Motor neuron (in vitro differentiated cells): ENCODE data around the gene AP4S1. TPM values are rescaled to one million over a fixed set of nuclear protein-coding genes. Genes with fewer than 3 reads are reported as not detected.
"Not testable (repeated sequence)": the region's sequence is repeated elsewhere in the genome, so short reads cannot be mapped to it uniquely, and the experiment has no call there.

Source experiments
- ATAC-seq, 8 experiments: fragments of 200-7000 bp; cut with Tn5 transposase; replicated peaks in 6 of 8; 2 replicates each; pipeline ENCODE4 v1.8.0; 2021; ENCODE audit warnings: mild to moderate bottlenecking in 8 of 8, moderate library complexity in 8 of 8
- H3K27ac ChIP-seq, 2 donors: fragments of 250-450 bp; sonication (Bioruptor Pico); 2 replicates each; pipeline ENCODE4 v1.9.0; 2021; ENCODE audit warnings: antibody characterized with exemption in 2 of 2, mild to moderate bottlenecking in 2 of 2, moderate library complexity in 1 of 2
- H3K4me1 ChIP-seq, 2 donors: fragments of 250-450 bp; sonication (Bioruptor Pico); replicated peaks in 1 of 2; 2 replicates each; pipeline ENCODE4 v1.6.1; 2021; ENCODE audit warnings: antibody characterized with exemption in 2 of 2, mild to moderate bottlenecking in 2 of 2, moderate library complexity in 1 of 2
- H3K4me3 ChIP-seq, 5 donors: fragments of 250-450 bp; sonication (Bioruptor Pico); 2 replicates each; pipeline ENCODE4 v1.9.0; 2021; ENCODE audit warnings: antibody characterized with exemption in 5 of 5, mild to moderate bottlenecking in 5 of 5, moderate library complexity in 4 of 5
- WGBS, 10 experiments: fragments of 450-650 bp; shearing (Covaris generic); methylation state at CpG; one replicate each; pipeline ENCODE4 v1.0.0; 2022; 5-methylcytosine and 5-hydroxymethylcytosine counted together
- in situ Hi-C, 9 experiments: fragments of 400-800 bp; cut with MboI; loops; one replicate each; pipeline ENCODE4 v1.15.0; 2021; ENCODE audit warnings: low sequenced_read_pairs in 9 of 9, low pct_unique_long_range_greater_than_20kb in 2 of 9; ENCODE audit not compliant: unreplicated experiment in 9 of 9
- total RNA-seq, 8 experiments: library from RNA; unstranded; fragments of 300-600 nt; gene quantifications; 2 replicates each; pipeline versions ENCODE4 v1.2.3 to v1.2.4, GENCODE V29; 2022

The AP4S1 gene
- total RNA-seq, 8 experiments from 2014 or later: 4.0 to 15.2 (median 8.4) TPM

DNA sequence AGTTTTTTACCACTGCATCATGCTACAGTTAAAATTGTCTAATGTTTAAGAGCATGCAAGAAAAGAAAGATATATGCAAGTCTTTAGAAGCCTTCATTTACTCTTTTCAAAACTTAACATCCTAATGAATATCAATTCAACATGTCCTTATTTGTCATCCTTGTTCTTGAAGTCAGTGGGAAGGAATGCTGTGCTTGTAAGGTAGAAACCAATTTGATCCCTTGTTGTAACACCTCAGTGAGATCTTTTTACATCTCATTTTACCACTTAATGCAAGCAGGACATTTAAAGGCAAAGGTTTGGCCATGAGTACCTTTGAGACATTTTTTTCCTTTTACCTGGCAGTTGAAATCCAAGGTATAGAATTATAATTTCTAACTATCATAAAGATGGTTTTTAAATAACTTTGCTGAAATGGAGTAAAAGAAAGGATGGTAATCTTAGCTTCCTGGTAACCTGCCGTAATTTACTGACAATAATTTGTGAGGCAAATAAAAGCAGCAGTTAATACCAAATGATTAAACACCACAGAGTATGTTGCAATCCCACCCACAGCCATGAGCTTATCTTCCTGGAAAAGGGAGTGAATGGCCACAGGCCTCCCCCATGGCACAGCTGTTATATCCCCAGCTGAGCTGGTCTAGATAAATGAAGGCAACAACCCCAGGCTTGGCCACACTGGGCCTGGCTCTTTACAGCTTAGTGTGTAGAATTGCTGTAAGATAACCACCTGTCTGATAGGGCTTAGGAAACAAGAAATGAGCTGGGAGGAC is 33.9 kb downstream of the AP4S1 start:
- WGBS, 10 experiments: 13 to 100% (median 75%) methylated on average over 1 of the region's 1 CpG; no CpG with 5 or more reads in 3 of the 10 experiments
- in situ Hi-C loops: no loop called here
- peak in 3 of 8 experiments; percentile 82 to 97 (median 94) for ATAC-seq
- Histone ChIP-seq H3K27ac (no peak overlapping the region), H3K4me3 (no peak overlapping the region), H3K4me1 (no peaks in the 10 kb centered on the region)

DNA sequence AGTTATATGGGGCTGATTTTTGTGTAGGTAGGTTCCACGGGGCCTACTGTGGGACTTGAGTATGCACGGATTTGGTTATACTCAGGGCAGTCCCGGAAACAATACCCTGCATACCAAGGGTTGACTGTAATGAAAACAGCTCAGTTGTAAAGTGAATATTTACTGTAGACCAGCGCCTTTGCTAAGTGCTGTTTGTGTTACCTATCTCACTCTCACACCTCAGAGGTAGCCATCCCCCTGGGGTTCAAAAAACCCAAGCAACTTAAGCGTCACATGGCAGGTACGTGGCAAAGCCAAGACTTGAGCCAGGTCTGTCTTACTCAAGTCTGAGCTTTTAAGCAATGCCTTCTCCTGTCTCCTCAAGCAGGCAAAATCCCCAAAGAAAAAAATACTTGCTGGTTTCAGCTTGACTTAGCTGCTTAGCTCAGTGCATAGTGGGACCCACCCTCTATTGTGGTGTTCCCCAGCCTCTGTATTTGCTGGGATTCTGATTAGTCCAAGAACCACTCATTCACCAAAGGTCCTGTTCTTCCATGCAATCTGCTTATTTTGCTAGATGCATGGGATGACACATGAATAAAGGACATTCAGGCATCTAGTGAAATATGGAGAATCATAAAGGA is 34.9 kb downstream of the AP4S1 start:
- in situ Hi-C loops: no loop called here
- peak in 6 of 8 experiments; percentile 23 to 53 (median 44) for ATAC-seq
- no peaks in the 10 kb centered on the region for H3K4me1 ChIP-seq
- no peak overlapping the region for H3K27ac ChIP-seq
- 30 to 100% (median 79%) methylated on average over 2 to 6 of the region's 6 CpGs; no CpG with 5 or more reads in 2 of the 10 experiments for WGBS, 10 experiments
- H3K4me3 ChIP-seq: no peak overlapping the region

DNA sequence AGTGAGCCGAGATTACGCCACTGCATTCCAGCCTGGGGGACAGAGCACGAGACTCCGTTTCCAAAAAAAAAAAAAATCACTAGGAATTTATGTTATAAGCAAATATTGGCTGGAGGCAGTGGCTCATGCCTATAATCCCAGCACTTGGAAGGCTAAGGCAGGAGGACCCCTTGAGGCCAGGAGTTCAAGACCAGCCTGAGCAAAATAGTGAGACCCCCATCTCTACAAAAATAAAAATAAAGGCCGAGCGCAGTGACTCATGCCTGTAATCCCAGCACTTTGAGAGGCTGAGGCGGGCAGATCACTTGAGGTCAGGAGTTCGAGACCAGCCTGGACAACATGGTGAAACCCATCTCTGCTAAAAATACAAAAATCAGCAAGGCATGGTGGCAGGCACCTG is 37.5 kb downstream of the AP4S1 start:
- whole genome bisulfite sequencing, 10 experiments: 80 to 100% (median 100%) methylated on average over 1 to 3 of the region's 8 CpGs; no CpG with 5 or more reads in 3 of the 10 experiments
- H3K4me3 ChIP-seq, ATAC-seq, H3K4me1 ChIP-seq, in situ Hi-C loops, H3K27ac ChIP-seq: not testable (repeated sequence)

DNA sequence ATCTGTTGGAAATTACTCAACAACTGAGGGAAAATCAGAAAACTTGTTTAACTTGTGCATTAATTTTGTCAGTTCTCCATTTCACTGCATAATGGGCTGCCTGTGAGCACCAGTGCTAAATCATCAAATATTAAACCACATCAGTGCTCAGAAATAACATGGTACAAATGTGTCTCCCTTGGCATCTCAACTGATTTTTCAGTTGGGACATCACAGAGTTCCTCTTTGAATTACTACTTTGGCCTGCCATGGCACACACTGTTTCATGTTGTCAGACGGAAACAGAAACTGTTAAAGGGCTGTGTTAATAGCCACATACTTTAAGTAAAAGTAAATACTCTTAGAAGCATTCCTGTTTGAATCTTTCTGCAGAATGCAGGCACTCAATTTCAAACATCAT is 42.8 kb downstream of the AP4S1 start:
- ATAC-seq: peak in 1 of 8 experiments; percentile 49
- no peak overlapping the region for H3K27ac ChIP-seq
- in situ Hi-C loops: no loop called here

DNA sequence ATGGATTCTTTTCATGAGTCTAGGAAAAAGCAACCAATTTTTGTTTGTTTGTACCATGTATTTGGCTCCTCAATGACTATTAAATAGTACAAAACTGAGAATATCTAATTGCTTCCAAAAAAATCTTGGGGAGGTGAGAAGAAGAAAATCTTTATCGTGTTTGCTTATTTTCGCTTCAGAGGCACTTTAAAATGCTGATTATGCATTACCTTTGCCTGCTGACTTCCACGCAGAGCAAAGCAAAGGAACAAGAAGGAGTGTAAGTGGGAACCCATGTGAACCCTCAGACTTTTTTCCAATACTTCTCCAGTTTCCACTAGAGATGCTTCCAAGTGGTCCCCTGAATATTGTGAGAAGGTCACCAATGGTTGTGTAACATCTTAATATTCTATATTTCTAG is 43.9 kb downstream of the AP4S1 start:
- no peaks in the 10 kb centered on the region for H3K4me1 ChIP-seq
- no peak overlapping the region for H3K4me3 ChIP-seq
- no peak overlapping the region for H3K27ac ChIP-seq
- no peak for ATAC-seq
- in situ Hi-C loops: no loop called here
- 60 to 100% (median 95%) methylated on average over 1 to 3 of the region's 3 CpGs; no CpG with 5 or more reads in 2 of the 10 experiments for WGBS, 10 experiments

More for the DNA sequence above, 42.8 kb downstream of the AP4S1 start:
- Histone ChIP-seq H3K4me3 (no peak overlapping the region), H3K4me1 (no peaks in the 10 kb centered on the region)
- whole genome bisulfite sequencing, 10 experiments: 86 to 100% (median 100%) methylated on average over 1 of the region's 1 CpG; no CpG with 5 or more reads in 2 of the 10 experiments

DNA sequence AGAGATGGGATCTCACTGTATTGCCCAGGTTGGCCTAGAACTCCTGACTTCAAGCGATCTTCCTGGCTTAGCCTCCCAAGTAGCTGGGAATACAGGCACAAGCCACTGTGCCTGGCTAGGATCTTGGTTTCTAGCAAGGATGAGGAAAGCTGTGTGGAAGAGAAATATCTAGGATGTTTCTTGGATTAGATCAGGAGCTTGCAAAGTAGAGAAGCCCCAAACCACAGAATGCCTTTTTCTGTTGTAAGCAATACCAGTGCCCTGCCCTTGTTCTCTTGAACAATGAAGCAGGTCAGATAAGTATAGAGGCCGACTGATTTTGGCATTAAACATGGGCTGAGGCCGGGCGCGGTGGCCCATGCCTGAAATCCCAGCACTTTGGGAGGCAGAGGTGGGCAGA is 45.0 kb downstream of the AP4S1 start:
- H3K4me1 ChIP-seq: no peaks in the 10 kb centered on the region
- 57 to 100% (median 86%) methylated on average over 1 of the region's 5 CpGs; no CpG with 5 or more reads in 5 of the 10 experiments for WGBS, 10 experiments
- in situ Hi-C loops: no loop called here
- no peak overlapping the region for H3K4me3 ChIP-seq
- no peak for ATAC-seq
- H3K27ac ChIP-seq: no peak overlapping the region

DNA sequence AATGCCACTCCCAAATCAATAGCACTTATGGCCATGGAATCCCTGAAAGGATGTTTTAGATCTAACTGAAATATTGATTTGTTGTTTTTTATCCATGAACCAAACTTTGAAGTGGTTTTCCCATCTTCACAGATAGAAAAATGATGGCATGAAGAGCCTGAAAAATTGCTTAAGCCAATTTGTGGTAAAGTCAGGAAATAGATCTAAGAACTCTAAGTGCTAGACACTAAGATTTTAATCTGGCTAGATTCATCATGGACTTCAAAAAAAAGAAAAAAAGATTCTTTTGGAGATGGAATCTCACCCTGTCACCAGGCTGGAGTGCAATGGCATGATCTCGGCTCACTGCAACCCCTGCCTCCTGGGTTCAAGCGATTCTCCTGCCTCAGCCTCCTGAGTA is 45.7 kb downstream of the AP4S1 start:
- no peak overlapping the region for H3K27ac ChIP-seq
- no peak overlapping the region for H3K4me3 ChIP-seq
- H3K4me1 ChIP-seq: no peaks in the 10 kb centered on the region
- in situ Hi-C loops: no loop called here
- 60 to 100% methylated on average over 1 to 2 of the region's 2 CpGs; no CpG with 5 or more reads in 8 of the 10 experiments for WGBS, 10 experiments
- ATAC-seq: no peak

DNA sequence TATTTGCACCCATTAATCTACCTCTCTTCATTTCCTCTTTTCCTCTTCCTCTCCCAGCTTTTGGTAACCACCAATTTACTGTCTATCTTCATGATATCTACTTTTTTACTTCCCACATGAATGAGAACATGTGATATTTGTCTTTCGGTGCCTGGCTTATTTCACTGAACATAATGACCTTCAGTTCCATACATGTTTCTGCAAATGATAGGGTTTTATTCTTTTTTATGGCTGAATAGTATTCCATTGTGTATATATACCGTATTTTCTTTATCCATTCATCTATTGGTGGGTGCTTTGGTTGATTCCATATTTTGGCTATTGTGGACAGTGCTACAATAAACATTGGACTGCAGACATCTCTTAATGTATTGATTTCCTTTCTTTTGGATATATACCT is 49.7 kb downstream of the AP4S1 start:
- 83 to 100% (median 96%) methylated on average over 1 to 2 of the region's 2 CpGs; no CpG with 5 or more reads in 1 of the 10 experiments for WGBS, 10 experiments
- H3K4me3 ChIP-seq: no peak overlapping the region
- in situ Hi-C loops: loop anchor here in 2 of 9 experiments (25.0 kb wide), 1 partner anchor 88 kb away; no protein-coding TSS in a partner anchor
- H3K4me1 ChIP-seq: no peaks in the 10 kb centered on the region
- ATAC-seq: no peak
- no peak overlapping the region for H3K27ac ChIP-seq

DNA sequence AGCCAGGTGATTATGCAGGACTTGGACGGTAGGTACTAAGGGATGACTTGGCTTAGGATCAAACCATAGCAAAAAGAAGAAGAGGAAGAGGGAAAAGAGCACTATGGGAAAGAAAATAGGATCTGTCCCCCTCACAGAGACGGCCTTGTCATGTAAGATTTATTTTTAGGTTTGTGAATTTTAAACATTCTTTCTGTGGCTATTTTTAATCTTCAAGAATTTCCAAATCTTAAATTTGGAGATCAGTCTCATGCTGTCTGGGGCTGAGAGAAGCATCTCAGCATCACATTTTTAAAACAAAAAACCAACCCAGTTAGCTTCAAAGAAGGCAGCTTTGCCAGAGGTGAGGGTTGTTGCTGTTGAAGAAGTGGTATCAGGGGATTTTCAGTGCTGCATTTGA is 53.3 kb downstream of the AP4S1 start:
- WGBS, 10 experiments: 34 to 100% (median 86%) methylated on average over 1 to 2 of the region's 2 CpGs; no CpG with 5 or more reads in 1 of the 10 experiments

DNA sequence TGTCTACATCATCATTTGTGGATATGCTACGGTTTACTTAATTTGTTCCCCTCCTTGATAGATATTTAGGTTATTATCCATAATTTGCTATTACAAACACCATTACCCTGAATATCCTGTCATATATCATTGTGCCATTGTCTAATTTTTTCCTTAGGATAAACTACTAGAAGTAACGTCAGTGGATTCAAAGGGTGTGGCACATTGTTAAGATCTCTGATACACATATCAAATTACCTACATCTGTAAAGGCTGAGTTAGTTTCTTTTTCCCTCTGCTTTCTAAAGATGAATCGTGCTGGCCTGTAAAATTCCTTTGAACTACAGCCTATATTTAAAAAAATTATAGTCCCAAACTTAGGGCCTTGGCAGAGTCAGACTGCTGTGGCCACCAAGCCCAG is 54.6 kb downstream of the AP4S1 start:
- Histone ChIP-seq H3K27ac (no peak overlapping the region), H3K4me1 (no peaks in the 10 kb centered on the region), H3K4me3 (no peak overlapping the region)
- in situ Hi-C loops: loop anchor here in 2 of 9 experiments (25.0 kb wide), 1 partner anchor 93 kb away; no protein-coding TSS in a partner anchor
- peak in 3 of 8 experiments; percentile 18 to 77 (median 65) for ATAC-seq
- 31 to 100% (median 72%) methylated on average over 1 to 3 of the region's 3 CpGs for WGBS, 10 experiments

More for the DNA sequence above, 53.3 kb downstream of the AP4S1 start:
- Histone ChIP-seq H3K27ac (no peak overlapping the region), H3K4me3 (no peak overlapping the region), H3K4me1 (no peaks in the 10 kb centered on the region)
- no peak for ATAC-seq
- in situ Hi-C loops: loop anchor here in 2 of 9 experiments (25.0 kb wide), 1 partner anchor 91 kb away; no protein-coding TSS in a partner anchor

DNA sequence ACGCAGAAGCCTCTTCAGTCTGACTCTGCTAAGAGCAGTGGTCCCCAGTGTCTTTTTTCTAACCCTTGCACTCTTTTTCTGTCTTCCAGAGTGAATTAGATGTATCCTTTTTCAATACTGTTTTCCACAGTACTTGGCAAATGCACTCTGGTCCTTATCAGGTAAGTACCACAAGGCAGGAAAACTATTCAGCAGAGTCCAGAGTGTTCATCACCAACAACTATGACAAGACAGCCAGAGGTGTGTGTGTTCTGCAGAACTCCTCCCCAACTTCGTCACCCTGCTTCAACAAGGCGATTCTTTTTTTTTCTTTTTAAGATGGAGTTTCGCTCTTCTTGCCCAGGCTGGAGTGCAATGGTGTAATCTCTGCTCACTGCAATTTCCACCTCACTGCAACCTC is 55.0 kb downstream of the AP4S1 start:
- Histone ChIP-seq H3K4me3 (no peak overlapping the region), H3K27ac (no peak overlapping the region), H3K4me1 (no peaks in the 10 kb centered on the region)
- 80 to 100% (median 100%) methylated on average over 1 to 3 of the region's 4 CpGs; no CpG with 5 or more reads in 3 of the 10 experiments for WGBS, 10 experiments
- in situ Hi-C loops: loop anchor here in 2 of 9 experiments (25.0 kb wide), 1 partner anchor 93 kb away; no protein-coding TSS in a partner anchor
- ATAC-seq: no peak

DNA sequence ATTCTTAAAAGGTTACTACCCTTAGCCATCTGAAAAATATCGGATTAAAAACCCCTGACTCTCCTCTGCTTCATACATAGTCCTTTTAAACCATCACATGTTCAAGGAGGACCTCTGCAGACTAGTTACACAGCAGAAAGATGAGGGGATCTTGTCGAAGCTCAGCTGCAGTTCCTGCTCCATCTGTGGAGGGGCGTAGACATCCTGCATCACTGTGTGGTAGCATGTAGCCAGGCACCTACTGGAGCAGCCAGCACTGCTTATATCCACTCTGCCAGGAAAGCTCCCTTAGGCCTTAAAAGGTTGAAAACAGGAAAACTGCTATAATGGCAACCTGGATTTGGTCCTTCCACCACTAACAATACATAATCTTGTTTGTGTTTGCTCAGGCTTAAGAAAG is 58.3 kb downstream of the AP4S1 start:
- Histone ChIP-seq H3K27ac (no peak overlapping the region), H3K4me3 (no peak overlapping the region), H3K4me1 (no peaks in the 10 kb centered on the region)
- in situ Hi-C loops: loop anchor here in 2 of 9 experiments (25.0 kb wide), 1 partner anchor 96 kb away; no protein-coding TSS in a partner anchor
- ATAC-seq: no peak
- 50 to 87% (median 77%) methylated on average over 1 to 3 of the region's 3 CpGs; no CpG with 5 or more reads in 6 of the 10 experiments for WGBS, 10 experiments

DNA sequence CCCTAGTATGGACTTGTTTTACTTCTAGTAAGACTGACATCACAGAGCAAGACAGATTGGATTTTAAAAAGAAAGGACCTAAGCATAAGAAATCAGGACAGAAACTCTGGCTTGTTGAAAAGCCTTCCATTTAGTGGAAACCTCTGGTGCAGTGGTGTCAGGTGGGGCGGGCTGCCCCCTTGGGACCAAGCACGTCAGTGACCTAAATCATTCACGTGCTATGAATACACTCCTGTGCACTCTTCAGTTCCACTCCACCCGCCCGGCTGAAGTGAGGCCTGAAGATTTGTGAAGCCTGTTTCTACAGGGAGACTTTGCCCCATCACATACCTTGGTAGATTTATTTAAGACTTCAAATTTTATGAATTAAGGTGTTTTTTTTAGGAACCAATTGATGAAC is 58.9 kb downstream of the AP4S1 start:
- no peak overlapping the region for H3K4me3 ChIP-seq
- in situ Hi-C loops: loop anchor here in 2 of 9 experiments (25.0 kb wide), 1 partner anchor 97 kb away; no protein-coding TSS in a partner anchor
- no peak overlapping the region for H3K27ac ChIP-seq
- no peaks in the 10 kb centered on the region for H3K4me1 ChIP-seq
- 80 to 100% (median 84%) methylated on average over 2 to 5 of the region's 5 CpGs; no CpG with 5 or more reads in 7 of the 10 experiments for WGBS, 10 experiments
- ATAC-seq: peak in 4 of 8 experiments; percentile 4 to 41 (median 32)
